WTC11 (cell line): Measurements from ENCODE around the gene AOX1. TPM values are rescaled to one million over a fixed set of nuclear protein-coding genes. Genes with fewer than 3 reads are reported as not detected.

Experiments used
- ATAC-seq: fragments of 200-7000 bp; cut with Tn5 transposase; 2 replicates; pipeline ENCODE4 v1.10.0; 2021; ENCODE audit warnings: mild to moderate bottlenecking, moderate library complexity
- CTCF ChIA-PET: fragments of 300-600 bp; sonication (Branson Sonifier 250); formaldehyde crosslinking; loops from one replicate; lab custom pipeline; 2021; ENCODE audit warnings: antibody characterized with exemption; lab: Charles Lee
- POLR2A ChIA-PET: fragments of 350-600 bp; sonication (Branson Sonifier 250); formaldehyde crosslinking; loops from one replicate; lab custom pipeline; 2021; ENCODE audit warnings: antibody characterized with exemption; lab: Charles Lee
- DNase-seq: peaks from one replicate; pipeline ENCODE4 v3.0.0; 2021; ENCODE audit warnings: low spot score
- H3K27ac Mint-ChIP-seq: 2 replicates; pipeline ENCODE4 v1.8.0; 2021; ENCODE audit warnings: mixed read lengths
- H3K27me3 Mint-ChIP-seq: 2 replicates; pipeline ENCODE4 v1.8.0; 2021; ENCODE audit warnings: low read depth, mild to moderate bottlenecking, moderate library complexity, mixed read lengths
- H3K36me3 Mint-ChIP-seq: 2 replicates; pipeline ENCODE4 v1.8.0; 2021; ENCODE audit warnings: mixed read lengths
- H3K4me1 Mint-ChIP-seq: 2 replicates; pipeline ENCODE4 v1.8.0; 2022; ENCODE audit warnings: mixed read lengths
- H3K4me3 Mint-ChIP-seq: 2 replicates; pipeline ENCODE4 v1.8.0; 2021; ENCODE audit warnings: mild to moderate bottlenecking, moderate library complexity, mixed read lengths
- H3K9me3 Mint-ChIP-seq: 2 replicates; pipeline ENCODE4 v1.8.0; 2021; ENCODE audit warnings: mixed read lengths
- ATF2 ChIP-seq: sonication (generic); formaldehyde crosslinking; IDR thresholded peaks from 2 replicates; pipeline ENCODE4 v1.8.1; 2022; ENCODE audit warnings: low read depth, missing genetic modification reagents, borderline replicate concordance
- E2F1 ChIP-seq: sonication (generic); formaldehyde crosslinking; IDR thresholded peaks from 2 replicates; pipeline ENCODE4 v1.8.0; 2022; ENCODE audit warnings: mild to moderate bottlenecking, missing genetic modification reagents
- E2F5 ChIP-seq: sonication (generic); formaldehyde crosslinking; IDR thresholded peaks from 2 replicates; pipeline ENCODE4 v1.8.1; 2022; ENCODE audit warnings: mild to moderate bottlenecking, moderate library complexity, missing genetic modification reagents
- ELF4 ChIP-seq: sonication (generic); formaldehyde crosslinking; IDR thresholded peaks from 2 replicates; pipeline ENCODE4 v1.8.1; 2022; ENCODE audit warnings: low read depth, mild to moderate bottlenecking, moderate library complexity, missing genetic modification reagents
- FOXP1 ChIP-seq: sonication (generic); formaldehyde crosslinking; IDR thresholded peaks from 2 replicates; pipeline ENCODE4 v1.8.0; 2022; ENCODE audit warnings: missing genetic modification reagents, mild to moderate bottlenecking, moderate library complexity, borderline replicate concordance
- HMGA2 ChIP-seq: fragments of 250-450 bp; sonication (Bioruptor Pico); IDR thresholded peaks from 2 replicates; pipeline ENCODE4 v1.4.0; 2021; ENCODE audit warnings: mild to moderate bottlenecking, moderate library complexity
- IRF1 ChIP-seq: sonication (generic); formaldehyde crosslinking; IDR thresholded peaks from 2 replicates; pipeline ENCODE4 v1.8.0; 2023; ENCODE audit warnings: missing genetic modification reagents
- IRF2 ChIP-seq: sonication (generic); formaldehyde crosslinking; IDR thresholded peaks from 2 replicates; pipeline ENCODE4 v1.8.0; 2022; ENCODE audit warnings: low read depth, missing genetic modification reagents, borderline replicate concordance
- NFE2L1 ChIP-seq: sonication (generic); formaldehyde crosslinking; IDR thresholded peaks from 2 replicates; pipeline ENCODE4 v1.8.1; 2023; ENCODE audit warnings: missing genetic modification reagents
- NR1H2 ChIP-seq: sonication (generic); formaldehyde crosslinking; IDR thresholded peaks from 2 replicates; pipeline ENCODE4 v1.9.0; 2021; ENCODE audit warnings: mild to moderate bottlenecking, moderate library complexity, missing genetic modification reagents
- PRRX2 ChIP-seq: fragments of 250-450 bp; sonication (Bioruptor Pico); IDR thresholded peaks from 2 replicates; pipeline ENCODE4 v1.8.0; 2021; ENCODE audit warnings: mild to moderate bottlenecking
- SOX15 ChIP-seq: fragments of 250-450 bp; sonication (Bioruptor Pico); IDR thresholded peaks from 2 replicates; pipeline ENCODE4 v1.9.0; 2021; ENCODE audit warnings: mild to moderate bottlenecking
- TCF7 ChIP-seq: sonication (generic); formaldehyde crosslinking; IDR thresholded peaks from 2 replicates; pipeline ENCODE4 v1.8.0; 2022; ENCODE audit warnings: mild to moderate bottlenecking, low read depth, missing genetic modification reagents, moderate library complexity
- TP53 ChIP-seq: sonication (generic); formaldehyde crosslinking; IDR thresholded peaks from 2 replicates; pipeline ENCODE4 v1.8.1; 2023; ENCODE audit warnings: mild to moderate bottlenecking, missing genetic modification reagents
- USF1 ChIP-seq: sonication (generic); formaldehyde crosslinking; IDR thresholded peaks from 2 replicates; pipeline ENCODE4 v1.8.0; 2022; ENCODE audit warnings: mild to moderate bottlenecking, missing genetic modification reagents
- ZNF317 ChIP-seq: sonication (generic); formaldehyde crosslinking; IDR thresholded peaks from 2 replicates; pipeline ENCODE4 v1.8.1; 2023; ENCODE audit warnings: low read depth, mild to moderate bottlenecking, moderate library complexity, missing genetic modification reagents, borderline replicate concordance
- ZNF423 ChIP-seq: fragments of 250-450 bp; sonication (Bioruptor Pico); IDR thresholded peaks from 2 replicates; pipeline ENCODE4 v2.1.2; 2022; ENCODE audit warnings: mild to moderate bottlenecking, moderate library complexity
- total RNA-seq: library from RNA; stranded (reverse); gene quantifications from 3 replicates; pipeline ENCODE4 v1.2.3, GENCODE V29; 2021
- TF ChIP-seq, protein P1 (sequence below): sonication (generic); formaldehyde crosslinking; IDR thresholded peaks from 2 replicates; pipeline ENCODE4 v1.8.1; 2023; ENCODE audit warnings: mild to moderate bottlenecking, missing genetic modification reagents
- TF ChIP-seq, protein P2 (sequence below): fragments of 250-450 bp; sonication (Bioruptor Pico); IDR thresholded peaks from 2 replicates; pipeline ENCODE4 v1.9.0; 2021; ENCODE audit warnings: mild to moderate bottlenecking, borderline replicate concordance
- TF ChIP-seq, protein P3 (sequence below): fragments of 250-450 bp; sonication (Bioruptor Pico); IDR thresholded peaks from 2 replicates; pipeline ENCODE4 v1.9.0; 2021; ENCODE audit warnings: mild to moderate bottlenecking

AOX1 gene
- total RNA-seq, 1 experiment from 2014 or later = 4.8 TPM

- Mint-ChIP-seq H3K27me3 (peaks cover 5% of the 10 kb centered on the region), H3K27ac (no peak overlapping the region), H3K4me3 (no peak overlapping the region), H3K36me3 (no peaks in the 10 kb centered on the region), H3K4me1 (no peaks in the 10 kb centered on the region), H3K9me3 (no peaks in the 10 kb centered on the region)
- no peak for TF ChIP-seq ZNF423 (CRISPR knock-in tag)
- TF ChIP-seq IRF2 (CRISPR knock-in tag) = no peak
- TF ChIP-seq E2F5 = no peak
- TF ChIP-seq, protein P1, sequence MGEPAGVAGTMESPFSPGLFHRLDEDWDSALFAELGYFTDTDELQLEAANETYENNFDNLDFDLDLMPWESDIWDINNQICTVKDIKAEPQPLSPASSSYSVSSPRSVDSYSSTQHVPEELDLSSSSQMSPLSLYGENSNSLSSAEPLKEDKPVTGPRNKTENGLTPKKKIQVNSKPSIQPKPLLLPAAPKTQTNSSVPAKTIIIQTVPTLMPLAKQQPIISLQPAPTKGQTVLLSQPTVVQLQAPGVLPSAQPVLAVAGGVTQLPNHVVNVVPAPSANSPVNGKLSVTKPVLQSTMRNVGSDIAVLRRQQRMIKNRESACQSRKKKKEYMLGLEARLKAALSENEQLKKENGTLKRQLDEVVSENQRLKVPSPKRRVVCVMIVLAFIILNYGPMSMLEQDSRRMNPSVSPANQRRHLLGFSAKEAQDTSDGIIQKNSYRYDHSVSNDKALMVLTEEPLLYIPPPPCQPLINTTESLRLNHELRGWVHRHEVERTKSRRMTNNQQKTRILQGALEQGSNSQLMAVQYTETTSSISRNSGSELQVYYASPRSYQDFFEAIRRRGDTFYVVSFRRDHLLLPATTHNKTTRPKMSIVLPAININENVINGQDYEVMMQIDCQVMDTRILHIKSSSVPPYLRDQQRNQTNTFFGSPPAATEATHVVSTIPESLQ (CRISPR knock-in tag) = no peak
- TF ChIP-seq, protein P2, sequence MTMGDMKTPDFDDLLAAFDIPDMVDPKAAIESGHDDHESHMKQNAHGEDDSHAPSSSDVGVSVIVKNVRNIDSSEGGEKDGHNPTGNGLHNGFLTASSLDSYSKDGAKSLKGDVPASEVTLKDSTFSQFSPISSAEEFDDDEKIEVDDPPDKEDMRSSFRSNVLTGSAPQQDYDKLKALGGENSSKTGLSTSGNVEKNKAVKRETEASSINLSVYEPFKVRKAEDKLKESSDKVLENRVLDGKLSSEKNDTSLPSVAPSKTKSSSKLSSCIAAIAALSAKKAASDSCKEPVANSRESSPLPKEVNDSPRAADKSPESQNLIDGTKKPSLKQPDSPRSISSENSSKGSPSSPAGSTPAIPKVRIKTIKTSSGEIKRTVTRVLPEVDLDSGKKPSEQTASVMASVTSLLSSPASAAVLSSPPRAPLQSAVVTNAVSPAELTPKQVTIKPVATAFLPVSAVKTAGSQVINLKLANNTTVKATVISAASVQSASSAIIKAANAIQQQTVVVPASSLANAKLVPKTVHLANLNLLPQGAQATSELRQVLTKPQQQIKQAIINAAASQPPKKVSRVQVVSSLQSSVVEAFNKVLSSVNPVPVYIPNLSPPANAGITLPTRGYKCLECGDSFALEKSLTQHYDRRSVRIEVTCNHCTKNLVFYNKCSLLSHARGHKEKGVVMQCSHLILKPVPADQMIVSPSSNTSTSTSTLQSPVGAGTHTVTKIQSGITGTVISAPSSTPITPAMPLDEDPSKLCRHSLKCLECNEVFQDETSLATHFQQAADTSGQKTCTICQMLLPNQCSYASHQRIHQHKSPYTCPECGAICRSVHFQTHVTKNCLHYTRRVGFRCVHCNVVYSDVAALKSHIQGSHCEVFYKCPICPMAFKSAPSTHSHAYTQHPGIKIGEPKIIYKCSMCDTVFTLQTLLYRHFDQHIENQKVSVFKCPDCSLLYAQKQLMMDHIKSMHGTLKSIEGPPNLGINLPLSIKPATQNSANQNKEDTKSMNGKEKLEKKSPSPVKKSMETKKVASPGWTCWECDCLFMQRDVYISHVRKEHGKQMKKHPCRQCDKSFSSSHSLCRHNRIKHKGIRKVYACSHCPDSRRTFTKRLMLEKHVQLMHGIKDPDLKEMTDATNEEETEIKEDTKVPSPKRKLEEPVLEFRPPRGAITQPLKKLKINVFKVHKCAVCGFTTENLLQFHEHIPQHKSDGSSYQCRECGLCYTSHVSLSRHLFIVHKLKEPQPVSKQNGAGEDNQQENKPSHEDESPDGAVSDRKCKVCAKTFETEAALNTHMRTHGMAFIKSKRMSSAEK = no peak
- TF ChIP-seq NFE2L1 (CRISPR knock-in tag) = no peak
- no peak for TF ChIP-seq ATF2
- TF ChIP-seq FOXP1 (CRISPR knock-in tag) = no peak
- no peak for TF ChIP-seq SOX15
- POLR2A ChIA-PET = no interaction called here
- ATAC-seq (no peak), DNase-seq (no peak)
- CTCF ChIA-PET = no interaction called here
Measured at GRCh38 chr2:200593905-200594304, 8.1 kb downstream of the AOX1 start.

GRCh38 chr2:200595913-200596312 is 10.1 kb downstream of the AOX1 start:
- no peak overlapping the region for H3K27ac Mint-ChIP-seq
- DNase-seq = no peak
- no peaks in the 10 kb centered on the region for H3K36me3 Mint-ChIP-seq
- H3K4me3 Mint-ChIP-seq = no peak overlapping the region
- ChIA-PET CTCF (no interaction called here), POLR2A (no interaction called here)
- no peaks in the 10 kb centered on the region for H3K4me1 Mint-ChIP-seq
- TF ChIP-seq IRF1 (CRISPR knock-in tag) (no peak), PRRX2 (CRISPR knock-in tag) (no peak), TP53 (no peak), E2F5 (no peak), USF1 (CRISPR knock-in tag) (no peak), HMGA2 (CRISPR knock-in tag) (no peak), NR1H2 (CRISPR knock-in tag) (no peak), E2F1 (CRISPR knock-in tag) (no peak), ELF4 (CRISPR knock-in tag) (no peak), TCF7 (CRISPR knock-in tag) (no peak), ZNF317 (CRISPR knock-in tag) (no peak)
- TF ChIP-seq, protein P3, sequence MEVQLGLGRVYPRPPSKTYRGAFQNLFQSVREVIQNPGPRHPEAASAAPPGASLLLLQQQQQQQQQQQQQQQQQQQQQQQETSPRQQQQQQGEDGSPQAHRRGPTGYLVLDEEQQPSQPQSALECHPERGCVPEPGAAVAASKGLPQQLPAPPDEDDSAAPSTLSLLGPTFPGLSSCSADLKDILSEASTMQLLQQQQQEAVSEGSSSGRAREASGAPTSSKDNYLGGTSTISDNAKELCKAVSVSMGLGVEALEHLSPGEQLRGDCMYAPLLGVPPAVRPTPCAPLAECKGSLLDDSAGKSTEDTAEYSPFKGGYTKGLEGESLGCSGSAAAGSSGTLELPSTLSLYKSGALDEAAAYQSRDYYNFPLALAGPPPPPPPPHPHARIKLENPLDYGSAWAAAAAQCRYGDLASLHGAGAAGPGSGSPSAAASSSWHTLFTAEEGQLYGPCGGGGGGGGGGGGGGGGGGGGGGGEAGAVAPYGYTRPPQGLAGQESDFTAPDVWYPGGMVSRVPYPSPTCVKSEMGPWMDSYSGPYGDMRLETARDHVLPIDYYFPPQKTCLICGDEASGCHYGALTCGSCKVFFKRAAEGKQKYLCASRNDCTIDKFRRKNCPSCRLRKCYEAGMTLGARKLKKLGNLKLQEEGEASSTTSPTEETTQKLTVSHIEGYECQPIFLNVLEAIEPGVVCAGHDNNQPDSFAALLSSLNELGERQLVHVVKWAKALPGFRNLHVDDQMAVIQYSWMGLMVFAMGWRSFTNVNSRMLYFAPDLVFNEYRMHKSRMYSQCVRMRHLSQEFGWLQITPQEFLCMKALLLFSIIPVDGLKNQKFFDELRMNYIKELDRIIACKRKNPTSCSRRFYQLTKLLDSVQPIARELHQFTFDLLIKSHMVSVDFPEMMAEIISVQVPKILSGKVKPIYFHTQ (CRISPR knock-in tag) = no peak
- no peaks in the 10 kb centered on the region for H3K9me3 Mint-ChIP-seq
- peaks cover 2% of the 10 kb centered on the region; the same call in 1 of the 2 replicates for H3K27me3 Mint-ChIP-seq
- no peak for ATAC-seq
